GM18951 (cell line): Measurements from ENCODE around the gene TRIAP1.
A peak's percentile ranks its signal among the peaks of the same experiment; 100 is the strongest.

Experiments used
- POLR2A ChIP-seq: IDR thresholded peaks from 4 replicates; pipeline ENCODE4 v1.6.1; 2011; ENCODE audit warnings: mild to moderate bottlenecking; ENCODE audit not compliant: insufficient read length, insufficient read depth; ENCODE audit errors: extremely low read depth
- in situ Hi-C: fragments of 300-500 bp; cut with MboI; formaldehyde crosslinking; loops from one replicate; pipeline ENCODE4 v1.12.0; 2022; ENCODE audit warnings: low sequenced_read_pairs, mixed read lengths, inconsistent platforms; ENCODE audit not compliant: unreplicated experiment

The TRIAP1 gene

DNA sequence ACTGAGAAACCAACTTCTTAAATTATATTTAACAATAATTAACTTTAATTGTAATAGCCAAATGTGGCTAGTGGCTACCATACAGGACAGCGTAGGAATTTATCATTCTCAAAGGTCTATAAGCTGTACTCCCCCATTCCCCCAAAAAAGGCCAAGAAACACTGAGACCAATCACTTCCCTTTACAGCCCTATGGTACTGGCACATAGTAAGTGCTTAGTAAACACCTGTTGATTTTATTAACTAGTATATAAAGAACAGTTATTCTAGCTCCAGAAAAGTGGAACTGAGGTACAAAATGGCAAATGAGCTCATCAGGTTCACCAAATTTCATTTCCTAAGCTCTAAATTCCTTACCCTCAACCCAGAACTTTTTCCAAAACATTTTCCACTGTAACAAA, 29.5 kb upstream of the TRIAP1 start:
- in situ Hi-C loops, result no loop called here
- no peak for TF ChIP-seq POLR2A

- no peak for TF ChIP-seq POLR2A
- in situ Hi-C loops, result no loop called here
Observed at GRCh38 chr12:120474616-120474960, 28.4 kb upstream of the TRIAP1 start.

- no peak for TF ChIP-seq POLR2A
- in situ Hi-C loops, result no loop called here
Observed at GRCh38 chr12:120473807-120474615, 27.8 kb upstream of the TRIAP1 start.

DNA sequence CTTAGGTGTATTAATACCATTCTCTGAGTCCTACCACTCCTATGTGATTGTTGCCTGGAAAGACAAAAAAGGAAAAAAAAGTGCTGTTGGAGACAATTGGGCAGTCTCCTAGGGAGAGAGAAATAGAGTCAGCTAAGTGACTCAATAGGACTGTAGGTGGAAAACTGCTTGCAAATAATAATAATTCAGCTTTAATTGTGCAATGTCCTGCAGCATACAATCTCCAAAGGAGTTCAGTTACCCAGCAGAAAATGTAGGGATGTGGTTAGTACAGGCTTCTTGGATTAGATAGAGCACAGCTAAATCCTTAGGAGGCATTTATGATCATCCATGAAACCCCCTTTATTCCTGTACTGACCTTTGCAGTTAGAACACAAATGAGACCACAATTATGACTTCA, 26.3 kb upstream of the TRIAP1 start:
- in situ Hi-C loops, result no loop called here
- no peak for TF ChIP-seq POLR2A

- in situ Hi-C loops, result no loop called here
- no peak for TF ChIP-seq POLR2A
Observed at GRCh38 chr12:120470150-120470784, 24.1 kb upstream of the TRIAP1 start.

DNA sequence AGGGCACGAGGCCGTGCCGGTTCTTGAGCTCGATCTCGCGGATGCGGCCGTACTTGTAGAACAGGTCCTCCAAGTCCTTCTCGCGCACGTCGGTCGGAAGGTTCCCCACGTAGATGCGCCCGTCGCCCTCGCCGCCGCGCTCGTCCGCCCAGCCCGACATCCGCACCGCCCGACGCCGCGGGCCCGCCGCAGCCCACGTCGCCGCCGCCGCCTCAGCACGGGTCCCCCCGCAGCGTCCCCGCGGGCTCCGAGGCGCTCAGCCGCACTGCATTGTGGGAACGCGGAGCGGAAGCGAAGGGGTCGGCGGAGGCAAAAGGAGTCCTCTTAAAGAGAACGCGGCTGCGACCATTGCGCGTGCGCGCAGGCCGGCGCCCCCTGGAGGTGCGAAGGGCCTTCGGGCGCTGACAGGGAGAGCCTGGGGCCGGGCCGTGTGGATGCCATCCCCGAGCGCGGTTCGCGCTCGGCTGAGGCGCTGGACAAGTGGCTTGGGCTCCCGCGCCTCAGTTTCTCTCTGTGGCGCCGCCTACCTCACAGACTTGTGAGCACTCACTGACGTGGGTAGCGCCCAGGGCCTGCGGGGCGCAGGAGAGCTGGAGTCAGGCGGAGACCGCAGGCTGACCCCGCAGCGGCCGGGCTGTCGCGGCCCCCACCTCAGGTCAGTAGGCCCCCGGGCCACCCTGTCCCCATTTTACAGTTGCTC, 23.4 kb upstream of the TRIAP1 start, which contains the start of gene SRSF9:
TSS of gene SRSF9 (minus strand) at position 299 of the 700 bp plus-strand sequence. CDS start at position 160, 139 bp downstream.
- in situ Hi-C loops, result no loop called here
- peak; percentile 94 for TF ChIP-seq POLR2A

DNA sequence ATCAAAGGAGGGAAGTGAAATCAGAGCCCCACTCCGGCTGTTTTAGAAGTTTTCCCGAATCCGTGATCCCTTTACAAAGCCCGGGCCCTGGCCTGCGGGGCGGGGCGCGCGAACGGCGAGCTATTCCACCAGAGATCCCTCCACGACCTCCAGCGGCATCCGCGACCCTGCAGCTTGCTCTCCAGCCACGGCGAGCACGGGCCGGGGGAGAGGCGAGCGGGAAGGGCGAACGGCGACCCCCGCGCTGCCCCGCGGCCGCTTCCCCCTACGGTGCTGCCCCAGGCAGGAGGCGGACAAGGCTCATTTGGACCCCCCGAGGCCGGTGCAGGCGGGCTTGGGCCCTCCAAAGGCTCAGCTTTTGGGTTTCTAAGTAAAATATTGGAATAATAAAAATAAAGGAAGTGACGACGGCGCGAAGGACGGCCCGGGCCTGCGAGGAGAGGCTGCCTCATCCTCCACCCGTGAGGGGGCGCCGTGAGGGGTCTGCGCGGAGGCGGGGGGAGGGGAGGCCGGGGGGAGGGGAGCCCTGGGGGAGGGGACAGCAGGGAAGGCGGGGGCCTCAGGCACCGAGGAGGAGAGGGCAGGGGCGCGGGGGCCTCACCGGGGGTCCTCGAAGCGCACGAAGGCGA, 22.8 kb upstream of the TRIAP1 start:
- in situ Hi-C loops, result no loop called here
- TF ChIP-seq POLR2A, result no peak

DNA sequence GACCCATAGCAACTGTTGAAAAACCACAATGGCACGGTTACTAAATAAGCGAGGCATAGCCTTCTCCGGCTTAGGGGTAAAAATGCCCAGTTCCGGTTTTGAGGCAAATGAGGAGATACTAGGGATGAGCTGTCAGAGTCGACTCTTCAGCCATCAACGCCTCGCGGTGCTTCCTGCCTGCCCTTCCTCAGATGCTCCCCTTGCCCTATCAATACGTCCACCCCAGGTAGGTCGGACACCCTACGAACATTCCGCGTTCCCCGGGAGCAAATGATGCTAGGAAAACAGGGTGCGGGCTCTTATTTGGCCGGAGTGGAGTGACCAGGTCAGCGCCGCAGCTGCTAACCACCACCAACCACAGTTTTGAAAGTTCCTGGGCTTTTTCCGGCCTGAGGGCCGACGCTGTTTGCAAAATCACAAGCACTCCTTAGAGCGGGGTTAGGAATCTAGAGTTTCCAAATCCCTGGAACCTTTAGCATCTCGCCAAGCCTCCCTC, 22.2 kb upstream of the TRIAP1 start:
- TF ChIP-seq POLR2A, result peak; percentile 19
- in situ Hi-C loops, result no loop called here

DNA sequence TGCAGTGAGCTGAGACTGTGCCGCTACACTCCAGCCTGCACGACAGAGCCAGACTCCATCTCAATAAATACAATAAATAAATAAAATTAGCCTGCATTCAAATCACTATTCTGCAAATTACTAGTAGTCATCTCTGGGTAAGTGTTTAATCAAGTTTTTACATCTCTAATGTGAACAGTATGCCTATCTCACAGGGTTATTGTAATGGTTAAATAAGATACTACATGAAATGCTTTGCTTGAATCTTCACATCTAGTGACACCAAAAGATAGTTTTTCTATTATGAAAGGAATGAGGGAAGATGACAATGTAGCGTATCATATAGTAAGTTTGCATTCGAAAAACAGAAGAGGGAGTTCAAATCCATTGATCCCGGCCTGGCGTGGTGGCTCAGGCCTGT, 21.3 kb upstream of the TRIAP1 start:
- no peak for TF ChIP-seq POLR2A
- in situ Hi-C loops, result no loop called here

DNA sequence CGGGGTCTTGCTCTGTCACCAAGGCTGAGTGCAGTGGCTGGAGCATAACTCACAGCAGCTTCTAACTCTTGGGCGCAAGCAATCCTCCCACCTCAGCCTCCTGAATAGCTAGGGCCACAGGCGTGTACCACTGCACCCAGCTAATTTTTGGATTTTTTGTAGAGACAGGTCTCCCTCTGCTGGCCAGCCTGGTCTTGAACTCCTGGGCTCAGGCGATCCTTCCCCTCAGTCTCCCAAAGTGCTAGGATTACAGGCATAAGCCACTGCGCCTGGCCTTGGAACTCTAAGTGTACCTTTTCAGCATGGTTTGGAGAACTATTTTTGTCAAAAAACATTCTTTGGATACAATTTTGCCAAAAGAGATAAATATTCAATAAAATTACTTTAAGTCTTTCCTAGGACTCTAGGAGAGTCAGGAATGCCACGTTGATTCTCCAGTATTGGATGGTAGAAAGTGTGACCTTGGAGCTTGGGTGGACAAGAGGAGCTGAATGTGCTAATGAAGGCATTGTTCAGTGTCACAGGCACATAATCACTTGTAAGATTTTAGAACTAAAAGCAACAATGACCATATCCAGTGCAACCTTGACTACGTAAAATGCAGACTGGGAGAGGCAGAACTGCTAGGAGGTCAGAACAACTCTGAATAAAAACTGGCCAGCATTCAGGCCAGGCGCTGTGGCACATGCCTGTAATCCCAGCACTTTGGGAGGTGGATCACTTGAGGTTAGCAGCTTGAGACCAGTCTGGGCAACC, 20.6 kb upstream of the TRIAP1 start:
- TF ChIP-seq POLR2A, result no peak
- in situ Hi-C loops, result no loop called here

DNA sequence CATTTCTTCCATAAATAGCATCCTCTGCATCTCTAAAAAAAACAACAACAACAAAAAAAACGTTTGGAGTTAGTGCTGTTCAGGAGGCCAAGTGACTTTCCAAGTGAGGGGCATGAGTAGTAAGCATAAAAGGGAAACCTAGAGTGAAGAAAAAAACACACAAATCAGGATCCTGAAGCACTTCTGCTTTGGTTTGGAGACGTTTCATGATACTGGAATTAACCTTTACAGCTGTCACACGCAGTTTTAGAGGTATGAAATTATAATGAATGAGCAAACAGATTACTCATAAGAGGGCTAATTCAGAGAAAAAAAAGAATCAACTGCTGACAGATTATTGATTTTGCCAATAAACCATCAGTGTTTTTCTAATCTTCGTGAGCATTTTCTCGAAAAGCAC, 19.6 kb upstream of the TRIAP1 start:
- TF ChIP-seq POLR2A, result no peak
- in situ Hi-C loops, result no loop called here

DNA sequence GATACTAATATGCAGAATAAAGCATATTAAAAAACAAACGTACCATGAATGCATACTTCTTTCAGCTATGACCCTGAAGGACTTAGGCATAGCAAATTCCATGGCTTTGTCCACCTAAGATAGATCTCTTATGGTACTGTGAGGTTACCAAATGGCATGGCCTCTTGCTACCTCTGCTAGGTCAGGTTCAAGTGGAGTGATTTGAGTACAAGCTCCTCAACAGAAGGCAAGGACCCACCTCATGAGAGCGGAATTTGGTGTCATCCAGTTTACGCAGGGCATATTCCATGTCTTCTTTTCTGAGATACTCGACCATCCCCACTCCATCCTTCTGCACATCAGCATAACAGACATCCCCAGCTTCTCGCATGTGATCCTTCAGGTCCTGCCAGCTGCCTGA, 17.5 kb upstream of the TRIAP1 start:
- peak; percentile 20 for TF ChIP-seq POLR2A

DNA sequence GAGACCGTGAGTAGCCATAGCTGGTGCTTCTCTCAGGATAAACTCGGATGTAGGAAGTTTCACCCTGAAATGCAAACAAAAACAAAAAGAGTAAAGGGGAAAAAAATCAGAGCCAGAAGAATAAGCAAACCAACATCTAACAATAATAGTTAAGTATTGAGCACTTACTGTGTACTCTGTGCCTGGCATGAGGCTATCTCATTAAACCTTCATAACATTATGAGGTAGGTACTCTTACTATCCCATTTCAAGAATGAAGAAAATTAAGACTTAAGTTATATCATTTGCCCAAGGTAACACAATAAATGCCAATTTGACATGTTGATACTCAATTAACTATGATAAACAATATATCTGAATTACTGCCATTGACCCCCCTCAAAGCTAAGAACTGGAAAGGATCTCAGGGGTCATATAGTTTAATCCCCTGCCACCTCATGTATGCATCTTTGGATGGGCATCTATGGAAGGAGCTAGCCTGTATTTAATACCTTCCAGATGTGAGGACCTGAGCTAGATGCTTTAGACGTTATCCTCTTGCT, 16.0 kb upstream of the TRIAP1 start:
- no peak for TF ChIP-seq POLR2A
- in situ Hi-C loops, result no loop called here

More for the DNA sequence above, 17.5 kb upstream of the TRIAP1 start:
- in situ Hi-C loops, result no loop called here

DNA sequence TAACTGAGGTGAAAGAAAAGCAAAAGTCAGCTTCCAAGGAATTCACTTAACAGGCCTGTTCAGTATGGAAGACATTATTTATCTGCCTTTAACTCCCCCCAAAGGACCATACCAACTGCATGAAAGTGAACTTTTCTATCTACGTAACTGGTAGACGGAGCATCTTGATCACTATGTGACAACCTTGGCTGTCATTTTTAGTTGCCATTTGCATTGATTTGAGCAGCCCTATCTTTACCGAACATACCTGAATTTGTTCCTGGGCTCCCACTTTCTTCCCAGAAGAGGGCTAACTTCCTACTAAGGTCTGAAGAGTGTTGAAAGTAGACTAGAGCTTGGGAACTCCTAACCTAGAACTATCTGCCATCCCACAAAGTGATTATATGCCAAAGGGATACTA, 14.0 kb upstream of the TRIAP1 start:
- no peak for TF ChIP-seq POLR2A

More for the DNA sequence above, 14.0 kb upstream of the TRIAP1 start:
- in situ Hi-C loops, result no loop called here
